Sigmoid colon (tissue), 4 donors: ENCODE data around the gene ITGB5.

Experiments used
- POLR2A ChIP-seq, 2 donors: fragments of 450-650 bp; IDR thresholded peaks; one replicate each; pipeline ENCODE4 v1.6.1; 2016; ENCODE audit warnings: antibody characterized with exemption in 2 of 2, mild to moderate bottlenecking in 2 of 2, moderate library complexity in 2 of 2
- POLR2AphosphoS5 ChIP-seq, 4 donors: sonication (generic); formaldehyde crosslinking; IDR thresholded peaks; one replicate each; pipeline ENCODE4 v1.6.1; 2017; ENCODE audit warnings: antibody characterized with exemption in 4 of 4
- TF ChIP-seq, protein P1 (sequence below), 4 experiments: fragments of 450-650 bp in 3 of 4; fragments of 200-600 bp in 1 of 4; IDR thresholded peaks; one replicate each; pipeline ENCODE4 v1.5.1; 2016 to 2019; ENCODE audit warnings: antibody characterized with exemption in 4 of 4, mild to moderate bottlenecking in 3 of 4, moderate library complexity in 2 of 4

DNA sequence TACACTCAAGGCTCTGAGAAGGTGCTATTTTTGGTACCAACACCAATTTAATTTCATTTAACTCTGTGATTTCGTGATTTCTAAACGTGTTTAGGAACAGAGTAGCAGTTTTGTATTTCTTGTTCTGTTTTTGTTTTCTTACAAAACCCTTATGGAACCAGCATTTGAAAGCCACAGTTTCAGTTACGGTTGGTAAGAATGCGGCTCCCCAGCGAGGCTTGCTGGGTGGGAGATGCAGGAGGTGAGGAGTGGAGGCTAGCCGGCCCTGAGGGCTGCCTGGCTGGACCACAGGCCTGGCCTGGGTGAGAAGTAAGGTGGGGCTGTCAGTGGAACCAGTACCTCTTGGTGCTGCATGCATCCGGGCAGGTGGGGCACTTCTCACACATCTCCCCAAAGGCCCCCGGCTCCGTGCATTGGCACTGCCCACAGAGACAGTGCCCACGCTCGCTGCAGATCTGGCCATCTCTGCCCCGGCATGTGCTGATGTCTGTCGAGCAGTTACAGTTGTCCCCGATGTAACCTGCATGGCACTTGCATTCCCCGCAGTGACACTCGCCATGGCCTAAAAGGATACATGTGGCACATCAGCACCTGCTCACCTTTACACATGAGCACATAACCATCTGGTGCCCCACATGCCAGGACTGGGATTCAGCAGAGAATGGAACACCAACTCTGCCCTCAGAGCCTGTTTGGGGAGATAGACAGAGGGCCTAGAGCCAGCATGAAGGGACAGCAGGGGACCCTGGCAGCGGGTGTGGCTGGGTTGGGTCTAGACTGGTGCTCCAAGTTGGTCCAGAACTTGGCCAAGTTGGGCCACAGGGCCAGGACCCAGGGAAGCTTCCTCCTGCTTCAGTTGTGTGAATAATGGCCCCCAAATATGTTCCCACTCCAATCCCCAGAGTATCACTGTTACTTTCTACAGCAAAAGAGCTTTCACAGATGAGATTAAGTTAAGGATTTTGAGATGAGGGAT, 113.5 kb downstream of the ITGB5 start:
- TF ChIP-seq POLR2A (IDR thresholded peaks at IDR 0.05) (no peak), POLR2AphosphoS5 (IDR thresholded peaks at IDR 0.05) (no peak)
- TF ChIP-seq, protein P1, sequence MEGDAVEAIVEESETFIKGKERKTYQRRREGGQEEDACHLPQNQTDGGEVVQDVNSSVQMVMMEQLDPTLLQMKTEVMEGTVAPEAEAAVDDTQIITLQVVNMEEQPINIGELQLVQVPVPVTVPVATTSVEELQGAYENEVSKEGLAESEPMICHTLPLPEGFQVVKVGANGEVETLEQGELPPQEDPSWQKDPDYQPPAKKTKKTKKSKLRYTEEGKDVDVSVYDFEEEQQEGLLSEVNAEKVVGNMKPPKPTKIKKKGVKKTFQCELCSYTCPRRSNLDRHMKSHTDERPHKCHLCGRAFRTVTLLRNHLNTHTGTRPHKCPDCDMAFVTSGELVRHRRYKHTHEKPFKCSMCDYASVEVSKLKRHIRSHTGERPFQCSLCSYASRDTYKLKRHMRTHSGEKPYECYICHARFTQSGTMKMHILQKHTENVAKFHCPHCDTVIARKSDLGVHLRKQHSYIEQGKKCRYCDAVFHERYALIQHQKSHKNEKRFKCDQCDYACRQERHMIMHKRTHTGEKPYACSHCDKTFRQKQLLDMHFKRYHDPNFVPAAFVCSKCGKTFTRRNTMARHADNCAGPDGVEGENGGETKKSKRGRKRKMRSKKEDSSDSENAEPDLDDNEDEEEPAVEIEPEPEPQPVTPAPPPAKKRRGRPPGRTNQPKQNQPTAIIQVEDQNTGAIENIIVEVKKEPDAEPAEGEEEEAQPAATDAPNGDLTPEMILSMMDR (IDR thresholded peaks at IDR 0.05) = no peak
